ENCODE measurements around the gene SUCLA2. TPM values are rescaled to one million over a fixed set of nuclear protein-coding genes. Genes with fewer than 3 reads are reported as not detected.
"Not testable (repeated sequence)": the region's sequence is repeated elsewhere in the genome, so short reads cannot be mapped to it uniquely, and the experiment has no call there.

The SUCLA2 gene
- total RNA-seq, 1 experiment from 2014 or later, result 51.2 TPM

GRCh38 chr13:47997384-47997783, 3.7 kb downstream of the SUCLA2 start:
- no peak for DNase-seq (ENCODE audit: extremely low read depth, low read depth)

GRCh38 chr13:47991859-47992258, 9.2 kb downstream of the SUCLA2 start:
- DNase-seq (ENCODE audit: extremely low read depth, low read depth), result no peak

- DNase-seq (ENCODE audit: extremely low read depth, low read depth), result no peak
These were observed 10.1 kb downstream of the SUCLA2 start for GRCh38 chr13:47990920-47991466.

- no peak for DNase-seq (ENCODE audit: extremely low read depth, low read depth)
These were observed 10.6 kb downstream of the SUCLA2 start for GRCh38 chr13:47990427-47990826.

GRCh38 chr13:47983070-47983469, 18.0 kb downstream of the SUCLA2 start:
- DNase-seq (ENCODE audit: extremely low read depth, low read depth), result no peak

- no peak for DNase-seq (ENCODE audit: extremely low read depth, low read depth)
These were observed 24.7 kb downstream of the SUCLA2 start for GRCh38 chr13:47976325-47976724.

- no peak for DNase-seq (ENCODE audit: extremely low read depth, low read depth)
These were observed 36.2 kb downstream of the SUCLA2 start for GRCh38 chr13:47964863-47965262.

- DNase-seq (ENCODE audit: extremely low read depth, low read depth), result no peak
These were observed 38.8 kb downstream of the SUCLA2 start for GRCh38 chr13:47962237-47962636.

- DNase-seq (ENCODE audit: extremely low read depth, low read depth), result no peak
These were observed 41.4 kb downstream of the SUCLA2 start for GRCh38 chr13:47959468-47960247.

GRCh38 chr13:47957073-47957472, 44.0 kb downstream of the SUCLA2 start:
- DNase-seq (ENCODE audit: extremely low read depth, low read depth), result no peak

GRCh38 chr13:47955836-47956235, 45.2 kb downstream of the SUCLA2 start:
- DNase-seq (ENCODE audit: extremely low read depth, low read depth), result no peak

- no peak for DNase-seq (ENCODE audit: extremely low read depth, low read depth)
These were observed 51.3 kb downstream of the SUCLA2 start for GRCh38 chr13:47949799-47950198.

- DNase-seq (ENCODE audit: extremely low read depth, low read depth), result peak; percentile 54
These were observed 55.3 kb downstream of the SUCLA2 start for GRCh38 chr13:47945738-47946137.

GRCh38 chr13:47945146-47945545, 55.9 kb downstream of the SUCLA2 start:
- not testable (repeated sequence) for DNase-seq (ENCODE audit: extremely low read depth, low read depth)

- no peak for DNase-seq (ENCODE audit: extremely low read depth, low read depth)
These were observed 66.7 kb downstream of the SUCLA2 start for GRCh38 chr13:47934371-47934770.

GRCh38 chr13:47932950-47933923, 67.8 kb downstream of the SUCLA2 start:
- DNase-seq (ENCODE audit: extremely low read depth, low read depth), result no peak

- DNase-seq (ENCODE audit: extremely low read depth, low read depth), result no peak
These were observed 70.4 kb downstream of the SUCLA2 start for GRCh38 chr13:47930649-47931165.

GRCh38 chr13:47929156-47929555, 71.9 kb downstream of the SUCLA2 start:
- no peak for DNase-seq (ENCODE audit: extremely low read depth, low read depth)

- no peak for DNase-seq (ENCODE audit: extremely low read depth, low read depth)
These were observed 84.0 kb downstream of the SUCLA2 start for GRCh38 chr13:47917022-47917574.

- DNase-seq (ENCODE audit: extremely low read depth, low read depth), result no peak
These were observed 92.7 kb downstream of the SUCLA2 start for GRCh38 chr13:47908197-47908902.

All from NCI-H460 (cell line).